ENCODE data around the gene FAM53A.

Gene FAM53A

DNA sequence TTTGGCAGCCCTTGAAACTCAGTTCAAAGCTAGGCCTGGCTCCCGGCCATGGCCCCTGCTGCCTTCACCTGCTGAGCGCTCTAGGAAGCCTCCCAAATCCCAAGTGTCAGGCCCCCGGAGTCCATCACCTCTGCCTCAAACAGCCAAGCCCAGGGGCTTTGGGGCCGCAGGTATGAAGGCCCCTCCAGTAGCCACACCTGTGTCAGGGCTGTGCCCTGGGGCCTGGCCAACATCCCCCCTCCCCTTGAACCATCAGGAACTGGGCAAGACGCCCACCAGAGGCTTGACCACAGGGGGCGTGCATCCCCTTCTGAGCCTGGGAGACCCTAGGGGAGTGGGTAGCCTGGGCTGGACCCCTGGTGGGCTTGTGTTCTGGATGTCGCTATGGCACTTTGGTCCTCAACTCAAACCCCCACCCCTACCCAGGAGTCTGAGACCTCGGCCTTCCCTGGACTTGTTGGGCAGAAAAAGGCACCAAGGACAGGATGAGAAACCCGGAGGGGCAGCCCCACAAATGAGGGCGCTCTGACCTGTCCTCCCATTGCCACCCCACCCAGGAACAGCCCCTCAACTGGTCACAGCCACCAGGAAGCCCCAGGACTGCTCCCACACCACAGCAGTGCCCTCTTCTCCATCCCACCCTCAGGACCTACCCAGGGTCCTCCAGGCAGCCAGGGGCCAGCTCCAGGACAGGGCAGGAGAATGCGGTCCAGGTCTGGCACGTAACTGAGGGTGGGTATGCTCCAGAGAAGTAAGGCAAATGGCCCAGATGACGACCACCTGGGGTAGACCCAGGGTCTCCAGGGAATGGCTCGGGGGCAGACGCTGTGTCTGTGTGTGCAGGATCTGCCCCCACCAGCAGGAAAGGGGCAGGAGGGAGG is 32.2 kb upstream of the FAM53A start:
- Histone ChIP-seq H3K9me3 (ENCODE audit: control insufficient read depth in 5 of 5, low read length in 5 of 5) (no peaks in the 10 kb centered on the region), H3K36me3 (ENCODE audit: control insufficient read depth in 5 of 5, insufficient read depth in 5 of 5, low read length in 5 of 5) (peaks cover 0 to 31% (median 20%) of the 10 kb centered on the region in 5 donors), H3K27me3 (ENCODE audit: control insufficient read depth in 5 of 5, insufficient read depth in 4 of 5, low read length in 5 of 5) (peaks cover 0 to 3% (median 0%) of the 10 kb centered on the region in 5 donors), H3K4me3 (ENCODE audit: low read depth in 1 of 5, low read length in 5 of 5) (no peak overlapping the region), H3K9ac (ENCODE audit: low read length in 5 of 5) (peak overlapping the region in 1 of 5 donors; percentile 12), H3K4me1 (ENCODE audit: control insufficient read depth in 5 of 5, insufficient read depth in 5 of 5, low read length in 5 of 5) (peaks cover 8 to 51% (median 47%) of the 10 kb centered on the region in 5 donors), H3K27ac (ENCODE audit: low read depth, low read length) (no peak overlapping the region)

DNA sequence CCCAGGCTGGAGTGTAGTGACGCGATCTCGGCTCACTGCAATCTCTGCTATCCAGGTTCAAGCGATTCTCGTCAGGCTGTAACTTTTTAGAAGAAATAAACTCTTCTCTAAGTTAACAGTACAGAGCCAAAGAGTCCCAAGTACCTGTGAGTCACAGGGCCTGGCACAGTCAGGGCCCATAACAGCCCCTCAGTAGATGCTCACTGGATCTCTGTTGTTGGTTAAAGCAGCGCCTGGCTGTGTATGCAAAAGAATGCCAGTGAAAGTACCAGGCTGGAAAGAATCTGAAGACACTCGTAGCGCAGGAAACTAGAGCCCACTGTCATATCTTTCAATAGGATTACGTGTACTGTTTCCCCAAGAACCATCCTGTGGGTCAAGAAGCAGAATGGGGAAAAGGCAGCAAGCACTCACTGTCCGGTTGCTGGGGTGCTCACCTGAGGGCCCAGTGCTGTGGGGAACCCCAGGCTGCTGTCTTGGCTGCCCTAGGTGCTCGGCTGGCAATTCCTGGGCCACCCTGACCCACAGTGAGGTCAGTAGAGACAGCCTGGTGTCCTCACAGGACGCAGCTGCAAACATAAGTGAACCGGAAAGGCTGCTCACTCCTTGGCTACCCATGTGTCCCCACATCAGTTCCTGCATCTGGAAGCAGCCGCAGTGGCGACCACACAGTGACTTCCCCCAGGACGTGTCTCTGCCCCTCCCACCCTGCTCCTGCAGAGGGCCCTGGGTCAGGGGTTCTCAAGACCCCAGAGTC is 31.1 kb upstream of the FAM53A start:
- H3K9me3 ChIP-seq (ENCODE audit: control insufficient read depth in 5 of 5, low read length in 5 of 5): no peaks in the 10 kb centered on the region
- H3K4me1 ChIP-seq (ENCODE audit: control insufficient read depth in 5 of 5, insufficient read depth in 5 of 5, low read length in 5 of 5): peaks cover 10 to 55% (median 52%) of the 10 kb centered on the region in 5 donors
- H3K4me3 ChIP-seq (ENCODE audit: low read depth in 1 of 5, low read length in 5 of 5): no peak overlapping the region
- no peak overlapping the region for H3K27ac ChIP-seq (ENCODE audit: low read depth, low read length)
- peaks cover 0 to 3% (median 0%) of the 10 kb centered on the region in 5 donors for H3K27me3 ChIP-seq (ENCODE audit: control insufficient read depth in 5 of 5, insufficient read depth in 4 of 5, low read length in 5 of 5)
- no peak overlapping the region for H3K9ac ChIP-seq (ENCODE audit: low read length in 5 of 5)
- H3K36me3 ChIP-seq (ENCODE audit: control insufficient read depth in 5 of 5, insufficient read depth in 5 of 5, low read length in 5 of 5): peaks cover 0 to 31% (median 20%) of the 10 kb centered on the region in 5 donors

DNA sequence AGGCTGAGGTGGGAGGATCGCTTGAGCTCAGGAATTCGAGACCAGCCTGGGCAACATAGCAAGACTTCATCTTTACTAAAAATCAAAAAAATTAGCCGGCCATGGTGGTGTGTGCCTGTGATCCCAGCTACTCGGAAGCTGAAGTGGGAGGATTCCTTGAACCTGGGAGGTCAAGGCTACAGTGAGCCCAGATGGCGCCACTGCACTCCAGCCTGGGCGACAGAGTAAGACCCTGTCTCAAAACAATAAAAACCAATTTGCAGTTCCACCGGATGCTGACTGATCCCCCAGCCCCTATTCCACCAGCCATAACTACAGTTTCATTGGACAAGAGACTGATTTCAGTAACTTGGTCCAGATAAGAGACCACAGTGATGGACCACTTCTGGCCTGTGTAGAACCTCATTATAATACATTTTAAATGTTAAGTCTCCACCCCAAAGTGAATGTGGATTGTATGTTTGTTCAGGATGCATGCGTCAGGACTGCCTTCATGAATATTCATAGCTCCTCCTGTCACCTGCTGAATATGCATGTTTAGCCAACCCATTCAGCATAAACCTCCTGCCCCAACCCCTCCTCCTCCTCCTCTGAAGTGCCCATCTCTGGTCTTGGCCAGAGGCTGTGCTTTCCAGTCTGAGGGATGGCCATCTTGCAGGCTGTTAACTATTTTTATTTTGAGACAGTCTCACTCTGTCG is 30.3 kb upstream of the FAM53A start:
- Histone ChIP-seq H3K9me3 (ENCODE audit: control insufficient read depth in 5 of 5, low read length in 5 of 5) (no peaks in the 10 kb centered on the region), H3K36me3 (ENCODE audit: control insufficient read depth in 5 of 5, insufficient read depth in 5 of 5, low read length in 5 of 5) (peaks cover 0 to 31% (median 20%) of the 10 kb centered on the region in 5 donors), H3K4me3 (ENCODE audit: low read depth in 1 of 5, low read length in 5 of 5) (no peak overlapping the region), H3K4me1 (ENCODE audit: control insufficient read depth in 5 of 5, insufficient read depth in 5 of 5, low read length in 5 of 5) (peaks cover 10 to 50% (median 46%) of the 10 kb centered on the region in 5 donors), H3K27ac (ENCODE audit: low read depth, low read length) (no peak overlapping the region), H3K9ac (ENCODE audit: low read length in 5 of 5) (peak overlapping the region in 1 of 5 donors; percentile 2), H3K27me3 (ENCODE audit: control insufficient read depth in 5 of 5, insufficient read depth in 4 of 5, low read length in 5 of 5) (peaks cover 0 to 3% (median 0%) of the 10 kb centered on the region in 5 donors)

DNA sequence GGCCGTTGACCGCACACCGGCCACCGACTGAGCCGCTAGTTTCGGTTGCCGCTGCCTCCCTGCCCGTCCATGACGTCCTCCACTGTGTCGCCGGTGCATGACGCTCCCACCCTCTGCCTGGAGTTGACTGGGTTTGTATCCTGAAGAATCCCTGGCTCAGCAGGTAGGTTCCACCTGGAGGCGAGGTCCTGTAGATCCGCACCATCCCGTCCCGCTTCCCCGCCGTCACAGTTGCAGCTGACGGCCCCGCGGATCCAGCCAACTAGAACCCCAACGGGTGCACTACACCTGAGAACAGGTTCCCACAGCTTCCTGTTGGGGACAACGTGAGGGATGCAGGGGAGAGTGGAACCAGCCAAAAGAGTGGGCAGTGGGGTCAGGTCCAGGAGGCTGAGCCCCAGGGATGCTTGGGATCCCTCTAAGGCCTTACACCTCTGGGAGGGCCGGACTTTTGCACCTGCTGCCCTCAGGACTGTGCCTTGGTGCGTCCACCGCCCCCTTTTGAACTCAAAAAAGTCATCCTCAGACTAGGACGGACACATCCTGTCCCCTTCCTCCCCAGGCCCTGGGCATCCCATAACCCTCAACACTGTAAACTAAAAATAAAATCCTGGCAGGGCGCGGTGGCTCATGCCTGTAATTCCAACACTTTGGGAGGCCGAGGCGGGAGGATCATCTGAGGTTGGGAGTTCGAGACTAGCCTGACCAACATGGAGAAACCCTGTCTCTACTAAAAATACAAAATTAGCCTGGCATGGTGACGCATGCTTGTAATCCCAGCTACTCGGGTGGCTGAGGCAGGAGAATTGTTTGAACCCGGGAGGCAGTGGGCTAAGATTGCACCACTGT is 29.1 kb upstream of the FAM53A start:
- Histone ChIP-seq H3K4me1 (ENCODE audit: control insufficient read depth in 5 of 5, insufficient read depth in 5 of 5, low read length in 5 of 5) (peaks cover 10 to 44% (median 39%) of the 10 kb centered on the region in 5 donors), H3K27me3 (ENCODE audit: control insufficient read depth in 5 of 5, insufficient read depth in 4 of 5, low read length in 5 of 5) (peaks cover 0 to 3% (median 0%) of the 10 kb centered on the region in 5 donors), H3K27ac (ENCODE audit: low read depth, low read length) (peak overlapping the region; percentile 79), H3K9ac (ENCODE audit: low read length in 5 of 5) (peak overlapping the region; percentile 50 to 95 (median 87)), H3K36me3 (ENCODE audit: control insufficient read depth in 5 of 5, insufficient read depth in 5 of 5, low read length in 5 of 5) (peaks cover 0 to 27% (median 19%) of the 10 kb centered on the region in 5 donors), H3K9me3 (ENCODE audit: control insufficient read depth in 5 of 5, low read length in 5 of 5) (no peaks in the 10 kb centered on the region), H3K4me3 (ENCODE audit: low read depth in 1 of 5, low read length in 5 of 5) (peak overlapping the region; percentile 57 to 91 (median 82))

DNA sequence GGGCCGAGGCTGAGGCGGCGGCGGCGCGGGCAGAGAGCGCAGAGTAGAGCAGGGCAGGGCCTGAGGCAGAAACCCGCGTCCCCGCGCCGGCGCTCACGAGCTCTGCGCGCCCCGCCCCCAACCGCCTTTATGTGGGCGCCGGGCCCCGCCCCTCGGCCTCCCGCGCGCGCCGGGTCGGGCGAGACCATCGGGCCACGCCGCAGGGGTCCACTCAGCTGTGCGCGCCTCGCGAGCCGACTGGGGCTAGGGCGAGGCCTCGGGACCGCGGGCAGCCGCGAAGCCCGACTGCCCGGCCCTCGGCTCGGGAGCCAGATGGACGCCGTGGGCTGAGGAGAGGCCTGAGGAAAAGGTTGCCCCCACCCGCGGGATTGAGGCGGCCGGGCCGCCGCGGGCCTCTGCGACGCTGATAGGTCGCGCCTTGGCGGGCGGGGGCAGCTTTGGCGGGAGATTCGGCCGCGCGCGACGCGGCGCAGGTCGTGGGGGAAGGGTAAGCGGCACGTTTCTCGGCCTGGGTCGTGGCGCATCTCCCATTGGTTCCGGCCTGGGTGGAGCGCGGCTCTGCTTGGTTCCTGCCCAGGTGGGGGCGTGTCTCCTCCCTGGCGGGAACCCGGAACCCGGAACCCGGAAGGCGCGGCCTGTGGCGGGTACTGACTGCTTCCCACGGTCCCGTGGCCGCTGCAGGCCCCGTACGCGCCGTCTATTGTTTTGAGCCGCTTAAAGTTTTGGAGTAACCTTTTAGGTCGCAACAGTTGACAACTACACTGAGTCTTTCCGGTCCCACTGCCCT is 28.3 kb upstream of the FAM53A start, which contains the start of gene SLBP:
TSS of gene SLBP (minus strand) at position 104 of the 787 bp plus-strand sequence. CDS start 131 bp downstream, outside the sequence.
- H3K4me1 ChIP-seq (ENCODE audit: control insufficient read depth in 5 of 5, insufficient read depth in 5 of 5, low read length in 5 of 5): peaks cover 10 to 40% (median 32%) of the 10 kb centered on the region in 5 donors
- peaks cover 0 to 19% (median 11%) of the 10 kb centered on the region in 5 donors for H3K36me3 ChIP-seq (ENCODE audit: control insufficient read depth in 5 of 5, insufficient read depth in 5 of 5, low read length in 5 of 5)
- H3K9ac ChIP-seq (ENCODE audit: low read length in 5 of 5): peak within 1 kb of the TSS; percentile 72 to 95 (median 88)

DNA sequence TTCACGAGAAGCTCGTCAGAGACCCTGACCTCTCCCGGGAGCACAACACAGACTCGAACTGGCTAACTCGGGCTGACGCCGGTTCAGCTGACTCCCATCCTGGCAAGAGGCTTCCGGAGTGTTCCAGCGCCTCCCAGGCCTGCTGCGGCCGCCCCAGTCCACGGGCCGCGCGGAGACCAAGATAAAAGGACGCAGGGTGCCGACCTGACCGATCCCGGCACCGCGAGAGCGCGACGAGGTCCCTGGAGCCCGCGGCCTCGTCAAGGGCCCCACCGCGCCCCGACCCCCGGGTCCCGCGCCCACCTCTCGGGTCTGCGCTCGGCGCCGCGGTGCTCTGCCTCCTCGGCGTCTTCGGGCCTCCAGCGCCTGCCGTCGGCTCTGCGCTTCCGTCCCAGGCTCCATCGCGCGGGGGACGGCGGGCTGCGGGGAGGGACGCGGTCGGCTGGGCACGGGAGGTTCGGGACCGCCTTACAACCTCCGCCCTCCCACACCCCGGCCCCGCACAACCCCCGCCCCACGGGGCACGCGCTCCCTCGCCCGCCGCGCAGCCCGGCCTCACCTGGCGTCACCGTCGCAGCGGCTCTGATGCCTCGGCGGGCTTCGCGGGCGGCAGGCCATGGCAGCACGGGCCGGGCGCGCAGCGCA is 27.6 kb upstream of the FAM53A start:
- H3K27ac ChIP-seq (ENCODE audit: low read depth, low read length): peak overlapping the region; percentile 79
- H3K9ac ChIP-seq (ENCODE audit: low read length in 5 of 5): peak overlapping the region; percentile 64 to 95 (median 87)
- H3K9me3 ChIP-seq (ENCODE audit: control insufficient read depth in 5 of 5, low read length in 5 of 5): no peaks in the 10 kb centered on the region
- peak overlapping the region; percentile 74 to 94 (median 91) for H3K4me3 ChIP-seq (ENCODE audit: low read depth in 1 of 5, low read length in 5 of 5)
- peaks cover 0 to 12% (median 4%) of the 10 kb centered on the region in 5 donors for H3K36me3 ChIP-seq (ENCODE audit: control insufficient read depth in 5 of 5, insufficient read depth in 5 of 5, low read length in 5 of 5)
- peaks cover 10 to 40% (median 32%) of the 10 kb centered on the region in 5 donors for H3K4me1 ChIP-seq (ENCODE audit: control insufficient read depth in 5 of 5, insufficient read depth in 5 of 5, low read length in 5 of 5)
- H3K27me3 ChIP-seq (ENCODE audit: control insufficient read depth in 5 of 5, insufficient read depth in 4 of 5, low read length in 5 of 5): peaks cover 0 to 3% (median 0%) of the 10 kb centered on the region in 5 donors

More for the DNA sequence above, 28.3 kb upstream of the FAM53A start, which contains the start of gene SLBP:
- Histone ChIP-seq H3K27ac (ENCODE audit: low read depth, low read length) (peak within 1 kb of the TSS; percentile 79), H3K4me3 (ENCODE audit: low read depth in 1 of 5, low read length in 5 of 5) (peak within 1 kb of the TSS; percentile 74 to 94 (median 91)), H3K9me3 (ENCODE audit: control insufficient read depth in 5 of 5, low read length in 5 of 5) (no peaks in the 10 kb centered on the region), H3K27me3 (ENCODE audit: control insufficient read depth in 5 of 5, insufficient read depth in 4 of 5, low read length in 5 of 5) (peaks cover 0 to 3% (median 0%) of the 10 kb centered on the region in 5 donors)

DNA sequence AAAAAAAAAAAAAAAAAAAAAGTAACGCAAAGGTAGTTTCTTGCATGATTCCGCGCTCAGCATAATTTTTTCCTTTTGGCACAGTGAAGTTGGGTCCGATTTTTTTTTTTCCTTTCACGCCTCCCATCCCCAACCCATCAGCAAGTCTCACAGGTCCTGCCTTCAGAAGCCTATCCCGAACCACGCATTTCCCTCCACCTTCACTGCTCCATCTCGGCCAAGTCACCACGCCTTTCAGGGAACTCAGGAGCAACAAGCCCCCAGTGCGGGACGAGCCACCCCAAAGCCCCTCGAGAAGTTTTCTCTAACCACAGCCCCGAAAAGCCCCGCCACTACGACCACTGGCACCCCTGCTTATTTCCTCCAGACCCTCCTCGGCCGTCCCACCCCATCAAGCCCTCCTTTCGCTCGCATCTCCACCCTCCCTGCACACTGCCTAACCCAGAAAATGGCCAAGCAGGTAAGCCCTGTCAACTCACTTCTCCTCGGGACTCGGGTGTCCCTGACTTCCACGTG is 27.0 kb upstream of the FAM53A start:
- peak overlapping the region; percentile 64 to 94 (median 78) for H3K9ac ChIP-seq (ENCODE audit: low read length in 5 of 5)
- H3K27me3 ChIP-seq (ENCODE audit: control insufficient read depth in 5 of 5, insufficient read depth in 4 of 5, low read length in 5 of 5): peaks cover 0 to 3% (median 0%) of the 10 kb centered on the region in 5 donors
- H3K9me3 ChIP-seq (ENCODE audit: control insufficient read depth in 5 of 5, low read length in 5 of 5): no peaks in the 10 kb centered on the region
- peaks cover 10 to 40% (median 32%) of the 10 kb centered on the region in 5 donors for H3K4me1 ChIP-seq (ENCODE audit: control insufficient read depth in 5 of 5, insufficient read depth in 5 of 5, low read length in 5 of 5)
- H3K4me3 ChIP-seq (ENCODE audit: low read depth in 1 of 5, low read length in 5 of 5): peak overlapping the region; percentile 74 to 94 (median 91)
- H3K27ac ChIP-seq (ENCODE audit: low read depth, low read length): peak overlapping the region; percentile 79
- H3K36me3 ChIP-seq (ENCODE audit: control insufficient read depth in 5 of 5, insufficient read depth in 5 of 5, low read length in 5 of 5): peaks cover 0 to 12% (median 5%) of the 10 kb centered on the region in 5 donors

DNA sequence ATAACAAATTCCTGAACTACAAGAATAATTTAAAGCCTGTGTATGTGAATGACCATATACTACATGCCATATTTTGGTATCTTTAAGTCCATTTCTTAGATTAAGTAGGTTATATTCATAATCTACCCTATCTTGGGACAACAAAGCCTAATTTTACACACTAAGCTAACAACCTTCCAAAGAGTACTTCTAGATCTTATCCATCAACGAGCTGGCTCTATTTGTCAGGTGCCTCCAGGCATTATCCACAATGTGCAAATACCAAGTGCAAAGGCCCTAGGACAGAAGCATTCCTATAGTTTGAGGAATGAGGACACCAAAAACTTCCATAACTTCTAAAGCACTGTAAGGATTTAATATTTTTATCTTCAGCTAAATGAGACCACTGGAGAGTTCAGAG is 24.5 kb upstream of the FAM53A start:
- peaks cover 0 to 3% (median 0%) of the 10 kb centered on the region in 5 donors for H3K27me3 ChIP-seq (ENCODE audit: control insufficient read depth in 5 of 5, insufficient read depth in 4 of 5, low read length in 5 of 5)
- H3K9ac ChIP-seq (ENCODE audit: low read length in 5 of 5): peak overlapping the region in 1 of 5 donors; percentile 25
- no peak overlapping the region for H3K4me3 ChIP-seq (ENCODE audit: low read depth in 1 of 5, low read length in 5 of 5)
- H3K4me1 ChIP-seq (ENCODE audit: control insufficient read depth in 5 of 5, insufficient read depth in 5 of 5, low read length in 5 of 5): peaks cover 10 to 27% (median 25%) of the 10 kb centered on the region in 5 donors
- H3K36me3 ChIP-seq (ENCODE audit: control insufficient read depth in 5 of 5, insufficient read depth in 5 of 5, low read length in 5 of 5): peaks cover 0 to 23% (median 8%) of the 10 kb centered on the region in 5 donors
- H3K27ac ChIP-seq (ENCODE audit: low read depth, low read length): no peak overlapping the region
- H3K9me3 ChIP-seq (ENCODE audit: control insufficient read depth in 5 of 5, low read length in 5 of 5): no peaks in the 10 kb centered on the region
